ENCODE measurements around the gene GOLGA6L24. TPM values are rescaled to one million over a fixed set of nuclear protein-coding genes. Genes with fewer than 3 reads are reported as not detected.
"Not testable (repeated sequence)": the region's sequence is repeated elsewhere in the genome, so short reads cannot be mapped to it uniquely, and the experiment has no call there.

GOLGA6L24 gene
- not detected for total RNA-seq
- long read RNA-seq: 0 reads

GRCh38 chr15:28357984-28358383 is at the start of gene GOLGA6L24:
GOLGA6L24 (minus strand) TSS chr15:28358084; CDS start chr15:28358023, 61 bp downstream.
- H3K36me3 ChIP-seq; H3K9me3 ChIP-seq (replicated peaks); H3K27ac ChIP-seq (replicated peaks); H3K27me3 ChIP-seq (ENCODE audit: low read depth); DNase-seq; H3K4me3 ChIP-seq; intact Hi-C loops (cut with micrococcal nuclease); H3K4me1 ChIP-seq: not testable (repeated sequence)

- intact Hi-C loops (cut with micrococcal nuclease); H3K9me3 ChIP-seq (replicated peaks); H3K27me3 ChIP-seq (ENCODE audit: low read depth); H3K36me3 ChIP-seq; H3K27ac ChIP-seq (replicated peaks); DNase-seq; H3K4me3 ChIP-seq; H3K4me1 ChIP-seq: not testable (repeated sequence)
These were observed 45.0 kb upstream of the GOLGA6L24 start for GRCh38 chr15:28402774-28403435.

- H3K27me3 ChIP-seq (ENCODE audit: low read depth); H3K4me3 ChIP-seq; H3K4me1 ChIP-seq; H3K9me3 ChIP-seq (replicated peaks); intact Hi-C loops (cut with micrococcal nuclease); H3K36me3 ChIP-seq; DNase-seq; H3K27ac ChIP-seq (replicated peaks): not testable (repeated sequence)
These were observed 38.1 kb upstream of the GOLGA6L24 start for GRCh38 chr15:28396022-28396421.

GRCh38 chr15:28380053-28380452 is 22.2 kb upstream of the GOLGA6L24 start:
- H3K27ac ChIP-seq (replicated peaks); intact Hi-C loops (cut with micrococcal nuclease); H3K4me3 ChIP-seq; H3K27me3 ChIP-seq (ENCODE audit: low read depth); H3K36me3 ChIP-seq; DNase-seq; H3K4me1 ChIP-seq; H3K9me3 ChIP-seq (replicated peaks): not testable (repeated sequence)

- H3K4me3 ChIP-seq; H3K27me3 ChIP-seq (ENCODE audit: low read depth); intact Hi-C loops (cut with micrococcal nuclease); H3K27ac ChIP-seq (replicated peaks); H3K9me3 ChIP-seq (replicated peaks); H3K36me3 ChIP-seq; H3K4me1 ChIP-seq; DNase-seq: not testable (repeated sequence)
These were observed 20.5 kb upstream of the GOLGA6L24 start, which contains the start of gene GOLGA8F for GRCh38 chr15:28378364-28378763. GOLGA8F (plus strand) TSS chr15:28378664; CDS start chr15:28378762, 98 bp downstream.

- DNase-seq; H3K27me3 ChIP-seq (ENCODE audit: low read depth); H3K27ac ChIP-seq (replicated peaks); H3K4me1 ChIP-seq; H3K36me3 ChIP-seq; H3K4me3 ChIP-seq; intact Hi-C loops (cut with micrococcal nuclease); H3K9me3 ChIP-seq (replicated peaks): not testable (repeated sequence)
These were observed 7.6 kb upstream of the GOLGA6L24 start for GRCh38 chr15:28365502-28365901.

- H3K27ac ChIP-seq (replicated peaks): peak within 1 kb of the TSS; percentile 57
- peak within 1 kb of the TSS; percentile 59 for H3K4me3 ChIP-seq
- H3K9me3 ChIP-seq (replicated peaks); H3K27me3 ChIP-seq (ENCODE audit: low read depth); intact Hi-C loops (cut with micrococcal nuclease); H3K4me1 ChIP-seq; DNase-seq: not testable (repeated sequence)
- peaks cover 12% of the 10 kb centered on the region for H3K36me3 ChIP-seq
These were observed 35.7 kb downstream of the GOLGA6L24 start, which contains the start of gene HERC2 for GRCh38 chr15:28322129-28322588. HERC2 (minus strand) TSS chr15:28322179; CDS start chr15:28321433, 746 bp downstream.

- H3K27me3 ChIP-seq (ENCODE audit: low read depth); H3K4me1 ChIP-seq; intact Hi-C loops (cut with micrococcal nuclease); DNase-seq; H3K9me3 ChIP-seq (replicated peaks): not testable (repeated sequence)
- H3K27ac ChIP-seq (replicated peaks): peak overlapping the region; percentile 57
- H3K36me3 ChIP-seq: peaks cover 19% of the 10 kb centered on the region
- H3K4me3 ChIP-seq: peak overlapping the region; percentile 59
These were observed 36.4 kb downstream of the GOLGA6L24 start for GRCh38 chr15:28321358-28322078.

- peaks cover 33% of the 10 kb centered on the region for H3K36me3 ChIP-seq
- H3K4me1 ChIP-seq; DNase-seq; H3K4me3 ChIP-seq; intact Hi-C loops (cut with micrococcal nuclease); H3K27me3 ChIP-seq (ENCODE audit: low read depth); H3K27ac ChIP-seq (replicated peaks); H3K9me3 ChIP-seq (replicated peaks): not testable (repeated sequence)
These were observed 38.2 kb downstream of the GOLGA6L24 start for GRCh38 chr15:28319725-28320124.

GRCh38 chr15:28318828-28319227 is 39.1 kb downstream of the GOLGA6L24 start:
- H3K9me3 ChIP-seq (replicated peaks); H3K27me3 ChIP-seq (ENCODE audit: low read depth); H3K4me3 ChIP-seq; H3K27ac ChIP-seq (replicated peaks); intact Hi-C loops (cut with micrococcal nuclease); DNase-seq: not testable (repeated sequence)
- H3K4me1 ChIP-seq: peaks cover 12% of the 10 kb centered on the region
- peaks cover 35% of the 10 kb centered on the region for H3K36me3 ChIP-seq

GRCh38 chr15:28318122-28318521 is 39.8 kb downstream of the GOLGA6L24 start:
- H3K9me3 ChIP-seq (replicated peaks); H3K27me3 ChIP-seq (ENCODE audit: low read depth); intact Hi-C loops (cut with micrococcal nuclease); DNase-seq; H3K4me3 ChIP-seq; H3K27ac ChIP-seq (replicated peaks): not testable (repeated sequence)
- Histone ChIP-seq H3K4me1 (peaks cover 12% of the 10 kb centered on the region), H3K36me3 (peaks cover 35% of the 10 kb centered on the region)

- intact Hi-C loops (cut with micrococcal nuclease); H3K27ac ChIP-seq (replicated peaks); DNase-seq; H3K27me3 ChIP-seq (ENCODE audit: low read depth); H3K4me3 ChIP-seq; H3K9me3 ChIP-seq (replicated peaks): not testable (repeated sequence)
- H3K4me1 ChIP-seq: peaks cover 12% of the 10 kb centered on the region
- H3K36me3 ChIP-seq: peaks cover 35% of the 10 kb centered on the region
These were observed 40.9 kb downstream of the GOLGA6L24 start for GRCh38 chr15:28316958-28317357.

GRCh38 chr15:28310454-28310853 is 47.4 kb downstream of the GOLGA6L24 start:
- Histone ChIP-seq H3K36me3 (peaks cover 17% of the 10 kb centered on the region), H3K4me1 (peaks cover 11% of the 10 kb centered on the region), H3K27ac (replicated peaks) (peak overlapping the region; percentile 51)
- intact Hi-C loops (cut with micrococcal nuclease); H3K9me3 ChIP-seq (replicated peaks); H3K4me3 ChIP-seq; H3K27me3 ChIP-seq (ENCODE audit: low read depth): not testable (repeated sequence)
- peak; percentile 29 for DNase-seq

- intact Hi-C loops (cut with micrococcal nuclease); DNase-seq; H3K36me3 ChIP-seq: not testable (repeated sequence)
These were observed 49.2 kb downstream of the GOLGA6L24 start for GRCh38 chr15:28308718-28309117.

More at GRCh38 chr15:28308718-28309117, 49.2 kb downstream of the GOLGA6L24 start:
- not testable (repeated sequence) for H3K27me3 ChIP-seq (ENCODE audit: low read depth); H3K9me3 ChIP-seq (replicated peaks); H3K4me1 ChIP-seq; H3K27ac ChIP-seq (replicated peaks); H3K4me3 ChIP-seq

Data from left ventricle myocardium inferior (tissue), 1 donor.